K562 (cell line): ENCODE data around the gene ATRNL1. TPM values are rescaled to one million over a fixed set of nuclear protein-coding genes. Genes with fewer than 3 reads are reported as not detected.

Experiments
- ATAC-seq: fragments of 200-7000 bp; cut with Tn5 transposase; 3 replicates; pipeline ENCODE4 v1.9.1; 2020; ENCODE audit warnings: moderate library complexity
- BruUV-seq: library from RNA; stranded (reverse); fragments of 400-500 nt; replicated peaks from 2 replicates; lab custom pipeline; 2021; lab: Mats Ljungman, UMichigan
- CTCF ChIA-PET: fragments of 300-600 bp; formaldehyde crosslinking; extraction: SDS; loops from one replicate; lab custom pipeline; 2021; ENCODE audit warnings: low intra/inter-chr PET ratio; lab: Yijun Ruan, JAX
- POLR2A ChIA-PET: fragments of 300-600, 350-650 bp; sonication (Branson Sonifier 250); formaldehyde crosslinking; extraction: SDS; loops from one replicate; lab custom pipeline; 2021; ENCODE audit warnings: antibody characterized with exemption, inconsistent platforms; lab: Yijun Ruan, JAX
- DNase-seq, 4 experiments: peaks; one replicate each; pipeline versions ENCODE4 v3.0.0 to v3.0.0-alpha.2; 2011 to 2018; ENCODE audit warnings: low spot score in 3 of 4, mixed read lengths in 3 of 4; ENCODE audit errors: extremely low read depth in 1 of 4
- FAIRE-seq: peaks from 2 replicates; lab custom pipeline; 2011; peaks lifted over from hg19 to GRCh38; lab: Jason Lieb, UNC
- H2AFZ ChIP-seq: 2 replicates; pipeline ENCODE4 v1.6.0; 2011; ENCODE audit warnings: low read depth, low read length, control low read depth, inconsistent platforms
- H3K27ac ChIP-seq: fragments of 200-600 bp; 3 replicates; pipeline ENCODE4 v1.8.0; 2011; ENCODE audit warnings: low read depth, mild to moderate bottlenecking, control low read depth, inconsistent platforms, low read length, moderate library complexity, mixed read lengths; ENCODE audit errors: extremely low read depth
- H3K27me3 ChIP-seq, 2 experiments: fragments of 300-600 bp in 1 of 2; 2 replicates in 1 of 2; 3 replicates in 1 of 2; pipeline versions ENCODE4 v1.6.0 to v1.8.0; 2011; ENCODE audit warnings: inconsistent platforms in 2 of 2, low read length in 2 of 2, mild to moderate bottlenecking in 1 of 2, mixed read lengths in 1 of 2, moderate library complexity in 1 of 2; ENCODE audit not compliant: control insufficient read depth in 2 of 2, insufficient read depth in 2 of 2
- H3K36me3 ChIP-seq: fragments of 300-600 bp; 3 replicates; pipeline ENCODE4 v1.8.0; 2011; ENCODE audit warnings: mild to moderate bottlenecking, low read length, inconsistent platforms; ENCODE audit not compliant: control insufficient read depth, insufficient read depth
- H3K4me1 ChIP-seq, 2 experiments: fragments of 200-600 bp in 1 of 2; replicated peaks in 1 of 2; 2 replicates in 1 of 2; 3 replicates in 1 of 2; pipeline versions ENCODE4 v1.5.1 to v1.8.0; 2011; ENCODE audit warnings: inconsistent platforms in 2 of 2, low read length in 2 of 2, mild to moderate bottlenecking in 1 of 2, mixed read lengths in 1 of 2, moderate library complexity in 1 of 2; ENCODE audit not compliant: control insufficient read depth in 2 of 2, insufficient read depth in 2 of 2
- H3K4me2 ChIP-seq: 2 replicates; pipeline ENCODE4 v1.6.1; 2011; ENCODE audit warnings: low read length, control low read depth, inconsistent platforms, mixed read lengths; ENCODE audit not compliant: insufficient read depth
- H3K4me3 ChIP-seq: fragments of 200-600 bp; sonication (generic), shearing (Covaris generic); 2 replicates; pipeline ENCODE4 v1.5.1; 2016; ENCODE audit warnings: control low read depth, inconsistent platforms
- H3K79me2 ChIP-seq: fragments of 200-600 bp; 3 replicates; pipeline ENCODE4 v1.8.0; 2011; ENCODE audit warnings: low read length, inconsistent platforms; ENCODE audit not compliant: control insufficient read depth, insufficient read depth
- H3K9ac ChIP-seq, 2 experiments: 2 replicates each; pipeline versions ENCODE4 v1.6.0 to v1.6.1; 2011; ENCODE audit warnings: low read depth in 2 of 2, low read length in 2 of 2, control low read depth in 1 of 2, inconsistent platforms in 1 of 2, mild to moderate bottlenecking in 1 of 2, mixed read lengths in 1 of 2; ENCODE audit not compliant: insufficient read depth in 1 of 2
- H3K9me1 ChIP-seq: one replicate; pipeline ENCODE4 v1.6.0; 2011; ENCODE audit warnings: inconsistent platforms, mild to moderate bottlenecking, low read length, moderate library complexity; ENCODE audit not compliant: control insufficient read depth, insufficient read depth
- H3K9me3 ChIP-seq: replicated peaks from 2 replicates; pipeline ENCODE4 v1.5.1; 2011; ENCODE audit warnings: low read depth, low read length, inconsistent platforms; ENCODE audit not compliant: control insufficient read depth, insufficient read depth
- H4K20me1 ChIP-seq: replicated peaks from 2 replicates; pipeline ENCODE4 v1.6.1; 2011; ENCODE audit warnings: low read length, inconsistent platforms, mixed read lengths; ENCODE audit not compliant: control insufficient read depth, insufficient read depth
- E2F5 ChIP-seq: sonication (generic); formaldehyde crosslinking; IDR thresholded peaks from 2 replicates; pipeline ENCODE4 v1.8.0; 2022; ENCODE audit warnings: mild to moderate bottlenecking, missing genetic modification reagents
- FOXO4 ChIP-seq: fragments of 450-650 bp; formaldehyde crosslinking; IDR thresholded peaks from 2 replicates; pipeline ENCODE4 v1.4.0; 2020; ENCODE audit warnings: mild to moderate bottlenecking, moderate library complexity
- HNRNPK ChIP-seq: fragments of 200-400 bp; formaldehyde crosslinking; IDR thresholded peaks from one replicate; pipeline ENCODE4 v1.6.1; 2018; ENCODE audit warnings: mild to moderate bottlenecking, low read depth, low read length; ENCODE audit not compliant: poor library complexity, severe bottlenecking
- ILK ChIP-seq: fragments of 450-650 bp; IDR thresholded peaks from 2 replicates; pipeline ENCODE4 v1.6.1; 2016; ENCODE audit warnings: missing genetic modification characterization, low read depth, mild to moderate bottlenecking, missing compliant biosample characterization, moderate library complexity, borderline replicate concordance
- LARP7 ChIP-seq: fragments of 450-650 bp; IDR thresholded peaks from 2 replicates; pipeline ENCODE4 v1.6.1; 2016
- MAZ ChIP-seq, 2 experiments: fragments of 450-650 bp in 1 of 2; sonication (generic) in 1 of 2; formaldehyde crosslinking; IDR thresholded peaks in 1 of 2; conservative IDR thresholded peaks in 1 of 2; 2 replicates each; pipeline versions ENCODE4 v1.4.0 to v1.5.0; 2020; ENCODE audit warnings: mild to moderate bottlenecking in 1 of 2, missing genetic modification reagents in 1 of 2
- MBD1 ChIP-seq: fragments of 250-450 bp; sonication (Bioruptor Pico); IDR thresholded peaks from 2 replicates; pipeline ENCODE4 v1.8.0; 2022; ENCODE audit warnings: inconsistent platforms
- NFATC3 ChIP-seq: fragments of 450-650 bp; IDR thresholded peaks from 2 replicates; pipeline ENCODE4 v1.6.1; 2017; ENCODE audit warnings: mild to moderate bottlenecking
- RAD21 ChIP-seq, 2 experiments: fragments of 250-450 bp in 1 of 2; fragments of 450-650 bp in 1 of 2; sonication (Bioruptor Pico) in 1 of 2; formaldehyde crosslinking in 1 of 2; IDR thresholded peaks in 1 of 2; conservative IDR thresholded peaks in 1 of 2; 2 replicates each; pipeline versions ENCODE4 v1.4.0 to v1.8.0; 2020 to 2022; ENCODE audit warnings: mild to moderate bottlenecking in 2 of 2, moderate library complexity in 1 of 2
- SMC3 ChIP-seq: conservative IDR thresholded peaks from 2 replicates; pipeline ENCODE4 v1.6.1; 2011; ENCODE audit warnings: low read depth, low read length, improper control_type of control experiment; ENCODE audit not compliant: insufficient read depth
- ZNF511 ChIP-seq: sonication (generic); formaldehyde crosslinking; IDR thresholded peaks from 2 replicates; pipeline ENCODE4 v1.8.0; 2022; ENCODE audit warnings: mild to moderate bottlenecking, missing genetic modification reagents
- ZNF592 ChIP-seq: fragments of 450-650 bp; IDR thresholded peaks from 2 replicates; pipeline ENCODE4 v1.6.1; 2017; ENCODE audit warnings: antibody characterized with exemption, mild to moderate bottlenecking
- ZSCAN32 ChIP-seq: fragments of 450-650 bp; formaldehyde crosslinking; IDR thresholded peaks from 2 replicates; pipeline ENCODE4 v1.4.0; 2020; ENCODE audit warnings: mild to moderate bottlenecking, moderate library complexity
- WGBS: fragments of 100-300 bp; shearing (Covaris generic); methylation state at CpG from one replicate; pipeline ENCODE4 v1.1.6; 2016; ENCODE audit warnings: low coverage, mixed read lengths; ENCODE audit not compliant: insufficient coverage; ENCODE audit errors: missing lambda C conversion rate; 5-methylcytosine and 5-hydroxymethylcytosine counted together
- in situ Hi-C: fragments of 300-500 bp; cut with MboI; formaldehyde crosslinking; loops from 4 replicates; pipeline ENCODE4 v1.15.0; 2018; ENCODE audit warnings: inconsistent platforms, mixed read lengths
- intact Hi-C: fragments of 100-400 bp; cut with micrococcal nuclease; formaldehyde crosslinking; loops from 2 replicates; pipeline ENCODE4 v1.14.2; 2022
- polyA plus RNA-seq, 8 experiments: library from polyadenylated mRNA; depleted of rRNA in 4 of 8; stranded (reverse) in 5 of 8; unstranded in 3 of 8; fragments of >200 nt; fragmentation: Nextera tagmentation in 2 of 8; fragmentation: Illumina TruSeq in 1 of 8; extraction: Ambion mirVana in 2 of 8; extraction: Trizol in 1 of 8; gene quantifications; 2 replicates each; pipeline versions ENCODE4 v1.2.1 to v1.2.3, GENCODE V29; 2011 to 2014; ENCODE audit warnings: inconsistent platforms in 1 of 8, missing spikeins in 1 of 8
- total RNA-seq, 7 experiments: library from RNA; depleted of rRNA in 6 of 7; stranded (reverse); fragments of >200 nt in 6 of 7; fragmentation: Illumina TruSeq in 2 of 7; extraction: Trizol in 2 of 7; gene quantifications; 2 replicates each; pipeline versions ENCODE4 v1.2.1 to v1.2.3, GENCODE V29; 2011 to 2021; ENCODE audit warnings: low replicate concordance in 1 of 7

Gene ATRNL1
- total and polyA plus RNA-seq, 9 of the 15 experiments (the other 6 are each of a cell fraction or from before 2014, with no cell fraction given), result 0.18 TPM; not detected in 8

- CTCF ChIA-PET, result no interaction called here
- DNase-seq (no peak), FAIRE-seq (no peak), ATAC-seq (no peak)
- H3K79me2 ChIP-seq, result no peaks in the 10 kb centered on the region
- H3K4me1 ChIP-seq, result no peaks in the 10 kb centered on the region
- WGBS, result 0% methylated on average over 2 of the region's 2 CpGs
- no TSS peak for BruUV-seq
- no peaks in the 10 kb centered on the region for H3K27me3 ChIP-seq
- no peak overlapping the region for H3K27ac ChIP-seq
- H2AFZ ChIP-seq, result no peak overlapping the region
- H3K36me3 ChIP-seq, result no peaks in the 10 kb centered on the region
- no peaks in the 10 kb centered on the region for H4K20me1 ChIP-seq
- no peak overlapping the region for H3K9ac ChIP-seq
- no peak overlapping the region for H3K4me2 ChIP-seq
- no peak for TF ChIP-seq ZNF511 (CRISPR knock-in tag)
- TF ChIP-seq ZNF592, result no peak
- no peak for TF ChIP-seq E2F5 (CRISPR knock-in tag)
- no peak for TF ChIP-seq ZSCAN32 (CRISPR knock-in tag)
- no peak for TF ChIP-seq LARP7
- no peak for TF ChIP-seq FOXO4
- no peak for TF ChIP-seq MAZ (CRISPR knock-in tag; conservative IDR thresholded peaks at IDR 0.05 in 1 of 2, IDR thresholded peaks at IDR 0.05 in 1 of 2)
- no peak for TF ChIP-seq RAD21 (CRISPR knock-in tag; conservative IDR thresholded peaks at IDR 0.05 in 1 of 2, IDR thresholded peaks at IDR 0.05 in 1 of 2)
- no peak for TF ChIP-seq HNRNPK
- TF ChIP-seq SMC3, result no peak
- TF ChIP-seq MBD1 (CRISPR knock-in tag), result no peak
- TF ChIP-seq ILK (tag), result no peak
- TF ChIP-seq NFATC3, result no peak
- TF ChIP-seq, all 486 proteins: peak for 0
- no peak overlapping the region for H3K4me3 ChIP-seq
- no peaks in the 10 kb centered on the region for H3K9me1 ChIP-seq
- POLR2A ChIA-PET, result no interaction called here
- no peaks in the 10 kb centered on the region for H3K9me3 ChIP-seq
- in situ Hi-C loops (no loop called here), intact Hi-C loops (no loop called here)
Observed at GRCh38 chr10:115398026-115398425, 304.9 kb downstream of the ATRNL1 start.
